NB4 (cell line): ENCODE measurements around the gene SULF2.

Experiments used
- DNase-seq: peaks from one replicate; pipeline ENCODE4 v3.0.0; 2010; ENCODE audit warnings: low read depth
- H3K4me3 ChIP-seq: one replicate; pipeline ENCODE4 v1.5.1; 2011; ENCODE audit warnings: mild to moderate bottlenecking, low read depth, low read length, moderate library complexity
- MAX ChIP-seq: IDR thresholded peaks from 2 replicates; pipeline ENCODE4 v1.6.1; 2011; ENCODE audit warnings: low read depth, low read length
- MYC ChIP-seq: IDR thresholded peaks from 2 replicates; pipeline ENCODE4 v1.6.1; 2011; ENCODE audit warnings: low read depth, low read length
- POLR2A ChIP-seq: IDR thresholded peaks from 2 replicates; pipeline ENCODE4 v1.6.1; 2011; ENCODE audit warnings: mild to moderate bottlenecking; ENCODE audit not compliant: insufficient read length; ENCODE audit errors: extremely low read depth
- TF ChIP-seq, protein P1 (sequence below): IDR thresholded peaks from one replicate; pipeline ENCODE4 v1.5.1; 2012; ENCODE audit warnings: low read depth, low read length

The SULF2 gene

GRCh38 chr20:47652794-47653193 is 132.5 kb downstream of the SULF2 start:
- no peak overlapping the region for H3K4me3 ChIP-seq
- DNase-seq: no peak
- TF ChIP-seq POLR2A: no peak
- TF ChIP-seq MYC: no peak
- no peak for TF ChIP-seq MAX
- TF ChIP-seq, protein P1, sequence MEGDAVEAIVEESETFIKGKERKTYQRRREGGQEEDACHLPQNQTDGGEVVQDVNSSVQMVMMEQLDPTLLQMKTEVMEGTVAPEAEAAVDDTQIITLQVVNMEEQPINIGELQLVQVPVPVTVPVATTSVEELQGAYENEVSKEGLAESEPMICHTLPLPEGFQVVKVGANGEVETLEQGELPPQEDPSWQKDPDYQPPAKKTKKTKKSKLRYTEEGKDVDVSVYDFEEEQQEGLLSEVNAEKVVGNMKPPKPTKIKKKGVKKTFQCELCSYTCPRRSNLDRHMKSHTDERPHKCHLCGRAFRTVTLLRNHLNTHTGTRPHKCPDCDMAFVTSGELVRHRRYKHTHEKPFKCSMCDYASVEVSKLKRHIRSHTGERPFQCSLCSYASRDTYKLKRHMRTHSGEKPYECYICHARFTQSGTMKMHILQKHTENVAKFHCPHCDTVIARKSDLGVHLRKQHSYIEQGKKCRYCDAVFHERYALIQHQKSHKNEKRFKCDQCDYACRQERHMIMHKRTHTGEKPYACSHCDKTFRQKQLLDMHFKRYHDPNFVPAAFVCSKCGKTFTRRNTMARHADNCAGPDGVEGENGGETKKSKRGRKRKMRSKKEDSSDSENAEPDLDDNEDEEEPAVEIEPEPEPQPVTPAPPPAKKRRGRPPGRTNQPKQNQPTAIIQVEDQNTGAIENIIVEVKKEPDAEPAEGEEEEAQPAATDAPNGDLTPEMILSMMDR: no peak

- no peak overlapping the region for H3K4me3 ChIP-seq
- no peak for TF ChIP-seq MAX
- TF ChIP-seq MYC: no peak
- TF ChIP-seq, protein P1: no peak
- TF ChIP-seq POLR2A: no peak
- DNase-seq: no peak
Observed at GRCh38 chr20:47652301-47652700, 133.0 kb downstream of the SULF2 start.

- DNase-seq: no peak
- no peak for TF ChIP-seq MAX
- no peak for TF ChIP-seq MYC
- no peak for TF ChIP-seq POLR2A
- TF ChIP-seq, protein P1: no peak
- H3K4me3 ChIP-seq: no peak overlapping the region
Observed at GRCh38 chr20:47648943-47649342, 136.3 kb downstream of the SULF2 start.

GRCh38 chr20:47647994-47648393 is 137.3 kb downstream of the SULF2 start:
- no peak overlapping the region for H3K4me3 ChIP-seq
- no peak for DNase-seq
- TF ChIP-seq MYC (no peak), MAX (no peak), POLR2A (no peak)
- TF ChIP-seq, protein P1: no peak

GRCh38 chr20:47645632-47646031 is 139.6 kb downstream of the SULF2 start:
- no peak overlapping the region for H3K4me3 ChIP-seq
- no peak for TF ChIP-seq MYC
- TF ChIP-seq POLR2A: no peak
- TF ChIP-seq, protein P1: no peak
- TF ChIP-seq MAX: no peak
- DNase-seq: no peak

DNA sequence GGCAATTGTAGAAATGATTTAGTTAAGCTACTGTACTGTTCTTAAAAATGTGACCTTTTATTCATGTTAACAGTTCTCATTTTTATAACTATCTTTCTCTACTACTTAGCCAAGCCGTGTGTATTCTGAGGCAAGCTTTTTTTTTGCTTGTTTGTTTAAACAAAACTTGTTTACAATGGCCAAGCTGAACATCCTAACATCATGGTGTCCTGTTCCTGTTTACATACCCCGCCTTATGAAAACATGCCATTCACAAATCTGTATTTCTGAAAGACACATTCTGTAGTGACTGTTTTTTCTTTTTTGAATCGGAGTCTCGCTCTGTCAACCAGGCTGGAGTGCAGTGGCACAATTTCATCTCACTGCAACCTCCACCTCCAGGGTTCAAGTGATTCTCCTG is 142.7 kb downstream of the SULF2 start:
- DNase-seq: no peak
- TF ChIP-seq, protein P1: no peak
- TF ChIP-seq MAX (no peak), MYC (no peak), POLR2A (no peak)
- H3K4me3 ChIP-seq: no peak overlapping the region
